ENCODE measurements around the gene AKAP13.

The AKAP13 gene

GRCh38 chr15:85406916-85407315 lies 26.5 kb downstream of the AKAP13 start:
- intact Hi-C loops (cut with DNase I), result no loop called here
- DNase-seq, result no peak

- intact Hi-C loops (cut with DNase I), result no loop called here
- DNase-seq, result no peak
Observed at GRCh38 chr15:85407421-85408269, 27.2 kb downstream of the AKAP13 start.

GRCh38 chr15:85408270-85408746 lies 27.9 kb downstream of the AKAP13 start:
- intact Hi-C loops (cut with DNase I), result no loop called here

GRCh38 chr15:85412066-85412465 lies 31.7 kb downstream of the AKAP13 start:
- no peak for DNase-seq
- intact Hi-C loops (cut with DNase I), result loop anchor here (5.0 kb wide), 1 partner anchor 115 kb away; no protein-coding TSS in a partner anchor

More at GRCh38 chr15:85408270-85408746, 27.9 kb downstream of the AKAP13 start:
- DNase-seq, result no peak

GRCh38 chr15:85412956-85413854 lies 32.8 kb downstream of the AKAP13 start:
- intact Hi-C loops (cut with DNase I), result loop anchor here (5.0 kb wide), 1 partner anchor 116 kb away; no protein-coding TSS in a partner anchor
- DNase-seq, result peak in 5 of 10 donors; percentile 3 to 64 (median 31)

- intact Hi-C loops (cut with DNase I), result loop anchor here (5.0 kb wide), 1 partner anchor 117 kb away; no protein-coding TSS in a partner anchor
- no peak for DNase-seq
Observed at GRCh38 chr15:85414037-85414436, 33.6 kb downstream of the AKAP13 start.

- intact Hi-C loops (cut with DNase I), result loop anchor here (5.0 kb wide), 1 partner anchor 117 kb away; no protein-coding TSS in a partner anchor
- DNase-seq, result no peak
Observed at GRCh38 chr15:85414495-85414894, 34.1 kb downstream of the AKAP13 start.

- intact Hi-C loops (cut with DNase I), result loop anchor here (5.0 kb wide), 1 partner anchor 118 kb away; no protein-coding TSS in a partner anchor
- no peak for DNase-seq
Observed at GRCh38 chr15:85414991-85415390, 34.6 kb downstream of the AKAP13 start.

- intact Hi-C loops (cut with DNase I), result no loop called here
- DNase-seq, result no peak
Observed at GRCh38 chr15:85415783-85416182, 35.4 kb downstream of the AKAP13 start.

GRCh38 chr15:85417276-85417675 lies 36.9 kb downstream of the AKAP13 start:
- intact Hi-C loops (cut with DNase I), result no loop called here
- no peak for DNase-seq

- DNase-seq, result no peak
- intact Hi-C loops (cut with DNase I), result no loop called here
Observed at GRCh38 chr15:85419161-85419560, 38.8 kb downstream of the AKAP13 start.

GRCh38 chr15:85421116-85421925 lies 40.9 kb downstream of the AKAP13 start:
- DNase-seq, result no peak
- intact Hi-C loops (cut with DNase I), result no loop called here

- intact Hi-C loops (cut with DNase I), result no loop called here
Observed at GRCh38 chr15:85422607-85423006, 42.2 kb downstream of the AKAP13 start.

GRCh38 chr15:85423256-85423655 lies 42.9 kb downstream of the AKAP13 start:
- intact Hi-C loops (cut with DNase I), result no loop called here
- no peak for DNase-seq

More at GRCh38 chr15:85422607-85423006, 42.2 kb downstream of the AKAP13 start:
- DNase-seq, result no peak

- intact Hi-C loops (cut with DNase I), result no loop called here
Observed at GRCh38 chr15:85424154-85424553, 43.8 kb downstream of the AKAP13 start.

GRCh38 chr15:85426481-85426880 lies 46.1 kb downstream of the AKAP13 start:
- intact Hi-C loops (cut with DNase I), result no loop called here
- no peak for DNase-seq

More at GRCh38 chr15:85424154-85424553, 43.8 kb downstream of the AKAP13 start:
- no peak for DNase-seq

- no peak for DNase-seq
- intact Hi-C loops (cut with DNase I), result no loop called here
Observed at GRCh38 chr15:85427286-85428028, 47.1 kb downstream of the AKAP13 start.

- DNase-seq, result no peak
- intact Hi-C loops (cut with DNase I), result no loop called here
Observed at GRCh38 chr15:85429522-85429921, 49.1 kb downstream of the AKAP13 start.

Data from posterior cingulate gyrus (tissue), 11 donors.